ENCODE data around the gene SRM.
A peak's percentile ranks its signal among the peaks of the same experiment; 100 is the strongest.
"Not testable (repeated sequence)": the region's sequence is repeated elsewhere in the genome, so short reads cannot be mapped to it uniquely, and the experiment has no call there.

SRM gene

GRCh38 chr1:11025618-11026017, 34.2 kb downstream of the SRM start:
- H3K27ac ChIP-seq = no peak overlapping the region
- H3K4me3 ChIP-seq = no peak overlapping the region

GRCh38 chr1:11024874-11025203, 35.0 kb downstream of the SRM start:
- no peak overlapping the region for H3K27ac ChIP-seq

GRCh38 chr1:11024154-11024873, 35.5 kb downstream of the SRM start:
- Histone ChIP-seq H3K27ac (no peak overlapping the region), H3K4me3 (no peak overlapping the region)

More at GRCh38 chr1:11024874-11025203, 35.0 kb downstream of the SRM start:
- no peak overlapping the region for H3K4me3 ChIP-seq

GRCh38 chr1:11023201-11023600, 36.6 kb downstream of the SRM start:
- H3K27ac ChIP-seq = no peak overlapping the region
- H3K4me3 ChIP-seq = no peak overlapping the region

GRCh38 chr1:11019971-11020370, 39.8 kb downstream of the SRM start:
- H3K27ac ChIP-seq = no peak overlapping the region
- H3K4me3 ChIP-seq = no peak overlapping the region

- H3K4me3 ChIP-seq, H3K27ac ChIP-seq: not testable (repeated sequence)
Observed at GRCh38 chr1:11019358-11019757, 40.5 kb downstream of the SRM start.

- peak overlapping the region in 20 of 21 experiments; percentile 92 to 100 (median 98) for H3K27ac ChIP-seq
- H3K4me3 ChIP-seq = peak overlapping the region; percentile 90 to 100 (median 98)
Observed at GRCh38 chr1:11013160-11013531, 46.7 kb downstream of the SRM start.

- peak within 1 kb of the TSS; percentile 90 to 100 (median 98) for H3K4me3 ChIP-seq
- peak within 1 kb of the TSS; percentile 87 to 100 (median 98) for H3K27ac ChIP-seq
Observed at GRCh38 chr1:11012260-11013159, 47.3 kb downstream of the SRM start, which contains the start of gene TARDBP. Gene TARDBP (plus strand): TSS chr1:11012654. CDS start chr1:11013728, 1,074 bp downstream.

All from skin epidermis (tissue), 12 donors.